ENCODE data around the gene ATG4C. TPM values are rescaled to one million over a fixed set of nuclear protein-coding genes. Genes with fewer than 3 reads are reported as not detected.

ATG4C gene
- total and polyA plus RNA-seq, 2 of the 4 experiments (the other 2 are of a cell fraction): 4.7 to 7.2 TPM

DNA sequence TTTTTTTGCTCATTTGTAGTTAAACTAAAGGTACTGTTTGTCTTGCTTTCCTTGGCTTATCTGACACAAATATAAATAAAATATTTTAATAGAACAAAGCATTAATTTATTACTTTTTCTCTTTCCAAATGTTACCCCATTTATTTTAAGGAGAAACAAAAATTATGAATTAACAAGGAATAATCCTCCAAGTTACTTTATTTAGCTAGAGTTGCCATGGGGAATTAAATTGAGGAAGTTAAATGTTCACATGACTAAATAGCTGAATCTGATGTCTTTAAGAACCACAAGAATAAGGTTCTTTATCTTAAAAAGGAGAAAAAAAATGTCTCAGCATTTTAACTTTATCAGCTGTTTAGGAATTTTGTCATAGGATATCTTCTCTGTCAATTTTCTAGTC lies 12.3 kb downstream of the ATG4C start:
- H2AK9ac ChIP-seq (replicated peaks; ENCODE audit: low read depth, low read length, poor library complexity): no peak overlapping the region
- no peak overlapping the region for H3K4me3 ChIP-seq (ENCODE audit: insufficient read depth, low read depth, low read length)
- intact Hi-C loops (cut with micrococcal nuclease) (no loop called here), in situ Hi-C loops (cut with MboI; ENCODE audit: low sequenced_read_pairs) (no loop called here), dilution Hi-C loops (cut with HindIII; ENCODE audit: low sequenced_read_pairs, unreplicated experiment) (no loop called here)
- no peak overlapping the region for H3K23ac ChIP-seq (ENCODE audit: low read depth, low read length)
- no peak overlapping the region for H2BK5ac ChIP-seq (ENCODE audit: low read depth, low read length, poor library complexity, severe bottlenecking)
- ATAC-seq (ENCODE audit: low read depth) (no peak), DNase-seq (no peak)
- H2BK15ac ChIP-seq (ENCODE audit: low read depth, low read length): no peak overlapping the region
- no peaks in the 10 kb centered on the region for H4K20me1 ChIP-seq (ENCODE audit: insufficient read depth, low read length)
- no TSS peak for BruUV-seq (replicated peaks)
- no peak overlapping the region for H2AFZ ChIP-seq (replicated peaks; ENCODE audit: low read length, poor library complexity)
- H3K9me3 ChIP-seq (ENCODE audit: control insufficient read depth, insufficient read depth, low read length): no peaks in the 10 kb centered on the region
- H3K4ac ChIP-seq (ENCODE audit: low read depth, low read length): no peak overlapping the region
- no peaks in the 10 kb centered on the region for H3K27me3 ChIP-seq (ENCODE audit: control insufficient read depth, insufficient read depth, low read length)
- H4K91ac ChIP-seq (ENCODE audit: insufficient read depth, low read depth, low read length): no peak overlapping the region
- ChIA-PET POLR2A (ENCODE audit: unreplicated experiment) (no interaction called here), CTCF (no interaction called here)
- H2AK5ac ChIP-seq (ENCODE audit: low read depth, low read length): no peak overlapping the region
- no peak overlapping the region for H3K4me2 ChIP-seq (ENCODE audit: low read depth, low read length)
- H2BK120ac ChIP-seq (ENCODE audit: low read depth, low read length): no peak overlapping the region
- no peaks in the 10 kb centered on the region for H3K36me3 ChIP-seq (ENCODE audit: control insufficient read depth, insufficient read depth, low read length)
- no peak overlapping the region for H3K9ac ChIP-seq (ENCODE audit: low read depth, low read length)
- no peaks in the 10 kb centered on the region for H3K9me1 ChIP-seq (ENCODE audit: insufficient read depth, low read length)
- H4K5ac ChIP-seq (ENCODE audit: low read depth, low read length): no peak overlapping the region
- peaks cover 3 to 4% of the 10 kb centered on the region in 2 experiments; a peak in 2 of 4 replicates for H3K79me1 ChIP-seq (ENCODE audit: low read depth in 1 of 2, low read length in 2 of 2)
- H3K27ac ChIP-seq (ENCODE audit: insufficient read depth, low read length): no peak overlapping the region
- no peak overlapping the region for H3K18ac ChIP-seq (ENCODE audit: low read depth, low read length)
- no peak overlapping the region for H4K8ac ChIP-seq (ENCODE audit: low read depth in 2 of 2, low read length in 2 of 2)
- H3K56ac ChIP-seq (ENCODE audit: extremely low read depth, insufficient read depth, low read length): no peak overlapping the region
- H3K4me1 ChIP-seq (ENCODE audit: control insufficient read depth, insufficient read depth, low read length): peaks cover 2% of the 10 kb centered on the region; the same call in 1 of the 2 replicates
- H2BK20ac ChIP-seq (ENCODE audit: low read depth, low read length): no peak overlapping the region
- TF ChIP-seq CEBPB (IDR thresholded peaks at IDR 0.05; ENCODE audit: low read depth, low read length): no peak
- no peak for TF ChIP-seq USF2 (IDR thresholded peaks at IDR 0.05; ENCODE audit: low read depth, low read length)
- TF ChIP-seq FOS (IDR thresholded peaks at IDR 0.05; ENCODE audit: low read depth, low read length): no peak
- TF ChIP-seq RFX5 (IDR thresholded peaks at IDR 0.05; ENCODE audit: low read depth, low read length): no peak
- TF ChIP-seq RCOR1 (IDR thresholded peaks at IDR 0.05; ENCODE audit: insufficient replicate concordance, low read length): no peak
- TF ChIP-seq POLR2A (IDR thresholded peaks at IDR 0.05; ENCODE audit: low read depth, low read length): no peak
- no peak overlapping the region for H3K14ac ChIP-seq (replicated peaks; ENCODE audit: low read depth, low read length)

Data from IMR-90 (cell line).